ENCODE data around the gene TSSK2. TPM values are rescaled to one million over a fixed set of nuclear protein-coding genes. Genes with fewer than 3 reads are reported as not detected.

The TSSK2 gene
- total RNA-seq, 1 donor from 2014 or later, result not detected

DNA sequence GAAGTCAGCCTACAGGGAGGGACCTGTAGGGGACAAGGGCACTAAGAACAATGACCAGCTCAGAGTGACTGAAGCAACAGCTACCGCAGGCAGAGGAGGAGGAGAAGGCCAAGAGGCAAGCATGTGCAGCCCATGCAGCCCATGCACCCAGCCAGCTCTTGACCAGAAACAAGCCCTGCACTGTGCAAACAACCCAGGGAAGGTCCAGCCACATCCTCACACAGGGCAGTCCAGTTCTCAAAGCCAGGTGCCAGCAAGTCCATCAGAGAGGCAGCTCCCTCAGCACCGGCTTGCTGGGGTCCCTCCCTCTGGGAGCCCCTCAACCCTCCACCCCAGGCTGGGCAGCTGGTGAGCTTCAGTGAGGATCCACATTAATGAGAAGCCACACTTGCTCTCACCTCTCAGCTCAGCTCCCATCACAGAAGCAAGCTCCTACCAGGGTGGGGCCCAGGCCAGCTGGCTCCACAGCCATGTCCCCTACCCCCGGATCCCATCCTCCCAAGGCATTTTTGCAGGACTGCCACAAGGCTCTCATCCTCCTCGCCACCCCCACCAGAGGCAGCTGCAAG is 16.0 kb upstream of the TSSK2 start:
- intact Hi-C loops (cut with DNase I), result no loop called here
- DNase-seq (ENCODE audit: extremely low spot score in 2 of 2), result no peak
- H3K9me3 ChIP-seq, result no peaks in the 10 kb centered on the region
- no peak overlapping the region for H3K4me3 ChIP-seq
- TF ChIP-seq POLR2A (IDR thresholded peaks at IDR 0.05) (no peak), POLR2AphosphoS5 (IDR thresholded peaks at IDR 0.05; ENCODE audit: insufficient read depth in 1 of 2, low read depth in 1 of 2) (no peak)
- TF ChIP-seq, protein P1, sequence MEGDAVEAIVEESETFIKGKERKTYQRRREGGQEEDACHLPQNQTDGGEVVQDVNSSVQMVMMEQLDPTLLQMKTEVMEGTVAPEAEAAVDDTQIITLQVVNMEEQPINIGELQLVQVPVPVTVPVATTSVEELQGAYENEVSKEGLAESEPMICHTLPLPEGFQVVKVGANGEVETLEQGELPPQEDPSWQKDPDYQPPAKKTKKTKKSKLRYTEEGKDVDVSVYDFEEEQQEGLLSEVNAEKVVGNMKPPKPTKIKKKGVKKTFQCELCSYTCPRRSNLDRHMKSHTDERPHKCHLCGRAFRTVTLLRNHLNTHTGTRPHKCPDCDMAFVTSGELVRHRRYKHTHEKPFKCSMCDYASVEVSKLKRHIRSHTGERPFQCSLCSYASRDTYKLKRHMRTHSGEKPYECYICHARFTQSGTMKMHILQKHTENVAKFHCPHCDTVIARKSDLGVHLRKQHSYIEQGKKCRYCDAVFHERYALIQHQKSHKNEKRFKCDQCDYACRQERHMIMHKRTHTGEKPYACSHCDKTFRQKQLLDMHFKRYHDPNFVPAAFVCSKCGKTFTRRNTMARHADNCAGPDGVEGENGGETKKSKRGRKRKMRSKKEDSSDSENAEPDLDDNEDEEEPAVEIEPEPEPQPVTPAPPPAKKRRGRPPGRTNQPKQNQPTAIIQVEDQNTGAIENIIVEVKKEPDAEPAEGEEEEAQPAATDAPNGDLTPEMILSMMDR (IDR thresholded peaks at IDR 0.05), result no peak
- H3K27ac ChIP-seq, result no peak overlapping the region
- H3K27me3 ChIP-seq, result no peaks in the 10 kb centered on the region
- H3K36me3 ChIP-seq, result no peaks in the 10 kb centered on the region
- peaks cover 78% of the 10 kb centered on the region for H3K4me1 ChIP-seq

DNA sequence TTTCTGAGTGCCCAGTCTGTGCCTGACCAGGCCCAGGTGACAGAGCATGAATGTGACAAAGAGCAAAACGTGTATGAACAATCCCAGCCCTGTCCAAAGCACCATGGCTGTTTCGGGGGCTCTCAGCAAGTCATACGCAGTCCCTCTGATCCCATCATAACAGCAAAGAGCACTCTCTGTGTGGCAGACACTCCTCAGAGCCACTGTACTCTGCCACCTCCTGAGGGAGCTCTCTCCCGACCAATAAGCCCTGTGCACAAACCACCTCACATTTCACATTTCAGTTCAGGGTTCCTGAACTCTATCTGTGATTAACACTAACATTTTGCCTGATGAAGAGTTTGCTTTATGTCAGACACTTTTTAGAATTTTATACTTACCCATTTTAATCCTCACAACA is 15.5 kb upstream of the TSSK2 start:
- no peak overlapping the region for H3K4me3 ChIP-seq
- DNase-seq (ENCODE audit: extremely low spot score in 2 of 2), result no peak
- no peak overlapping the region for H3K27ac ChIP-seq
- intact Hi-C loops (cut with DNase I), result no loop called here
- no peaks in the 10 kb centered on the region for H3K36me3 ChIP-seq
- no peaks in the 10 kb centered on the region for H3K9me3 ChIP-seq
- no peaks in the 10 kb centered on the region for H3K27me3 ChIP-seq
- peaks cover 81% of the 10 kb centered on the region for H3K4me1 ChIP-seq
- TF ChIP-seq POLR2AphosphoS5 (IDR thresholded peaks at IDR 0.05; ENCODE audit: insufficient read depth in 1 of 2, low read depth in 1 of 2) (no peak), POLR2A (IDR thresholded peaks at IDR 0.05) (no peak)
- TF ChIP-seq, protein P1 (IDR thresholded peaks at IDR 0.05), result no peak

DNA sequence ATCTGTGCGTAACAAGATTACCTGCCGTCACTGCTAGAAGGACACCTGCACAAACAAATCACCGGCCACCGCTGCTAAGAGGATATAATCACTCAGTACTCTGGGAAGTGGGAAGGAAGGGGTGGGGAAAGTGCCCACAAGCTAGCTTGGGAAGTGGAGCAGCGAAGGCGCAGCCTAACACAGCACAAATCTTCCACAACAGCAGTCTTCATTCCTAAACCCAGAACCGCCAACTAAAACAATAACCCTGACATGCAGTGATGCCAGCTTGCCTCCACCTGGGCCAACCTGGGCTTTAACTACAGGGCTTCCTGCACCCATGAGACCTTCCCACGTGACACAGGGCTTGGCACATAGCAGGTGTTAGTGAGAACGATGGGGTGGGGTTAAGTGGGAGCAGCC is 14.0 kb upstream of the TSSK2 start:
- H3K36me3 ChIP-seq, result no peaks in the 10 kb centered on the region
- no peaks in the 10 kb centered on the region for H3K27me3 ChIP-seq
- H3K27ac ChIP-seq, result no peak overlapping the region
- H3K4me1 ChIP-seq, result peaks cover 90% of the 10 kb centered on the region
- no peaks in the 10 kb centered on the region for H3K9me3 ChIP-seq
- no peak for DNase-seq (ENCODE audit: extremely low spot score in 2 of 2)
- intact Hi-C loops (cut with DNase I), result no loop called here
- no peak for TF ChIP-seq POLR2A (IDR thresholded peaks at IDR 0.05)
- TF ChIP-seq, protein P1 (IDR thresholded peaks at IDR 0.05), result no peak
- no peak for TF ChIP-seq POLR2AphosphoS5 (IDR thresholded peaks at IDR 0.05; ENCODE audit: insufficient read depth in 1 of 2, low read depth in 1 of 2)
- no peak overlapping the region for H3K4me3 ChIP-seq

DNA sequence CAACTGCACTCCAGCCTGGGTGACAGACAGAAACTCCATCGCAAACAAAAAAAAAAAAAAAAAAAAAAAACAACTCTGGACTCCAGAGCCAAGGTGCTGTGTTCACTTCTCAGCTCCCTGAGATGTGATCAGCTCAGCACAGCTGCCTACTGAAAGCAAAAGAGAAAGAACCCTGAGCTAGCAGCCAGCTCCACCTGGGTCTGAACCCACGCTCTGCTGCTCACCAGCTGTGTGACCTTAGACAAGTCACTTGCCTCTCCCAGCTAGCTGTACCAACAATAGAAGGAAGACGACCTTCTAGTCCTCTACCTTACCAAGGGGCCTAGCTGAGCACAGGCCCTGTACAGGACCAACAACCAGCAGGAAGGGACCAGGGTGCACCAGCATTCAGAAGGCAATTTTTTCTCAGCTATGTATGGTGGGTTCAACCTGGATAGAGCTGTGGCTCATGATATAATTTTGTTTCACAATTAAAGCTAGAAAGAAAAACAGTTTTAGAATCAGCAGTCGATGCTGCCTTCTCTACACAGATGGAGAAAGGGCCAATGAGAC is 12.7 kb upstream of the TSSK2 start:
- H3K27ac ChIP-seq, result no peak overlapping the region
- H3K27me3 ChIP-seq, result no peaks in the 10 kb centered on the region
- H3K9me3 ChIP-seq, result no peaks in the 10 kb centered on the region
- peaks cover 85% of the 10 kb centered on the region for H3K4me1 ChIP-seq
- intact Hi-C loops (cut with DNase I), result no loop called here
- DNase-seq (ENCODE audit: extremely low spot score in 2 of 2), result no peak
- no peak for TF ChIP-seq POLR2A (IDR thresholded peaks at IDR 0.05)
- TF ChIP-seq, protein P1 (IDR thresholded peaks at IDR 0.05), result no peak
- TF ChIP-seq POLR2AphosphoS5 (IDR thresholded peaks at IDR 0.05; ENCODE audit: insufficient read depth in 1 of 2, low read depth in 1 of 2), result no peak
- no peaks in the 10 kb centered on the region for H3K36me3 ChIP-seq
- no peak overlapping the region for H3K4me3 ChIP-seq

DNA sequence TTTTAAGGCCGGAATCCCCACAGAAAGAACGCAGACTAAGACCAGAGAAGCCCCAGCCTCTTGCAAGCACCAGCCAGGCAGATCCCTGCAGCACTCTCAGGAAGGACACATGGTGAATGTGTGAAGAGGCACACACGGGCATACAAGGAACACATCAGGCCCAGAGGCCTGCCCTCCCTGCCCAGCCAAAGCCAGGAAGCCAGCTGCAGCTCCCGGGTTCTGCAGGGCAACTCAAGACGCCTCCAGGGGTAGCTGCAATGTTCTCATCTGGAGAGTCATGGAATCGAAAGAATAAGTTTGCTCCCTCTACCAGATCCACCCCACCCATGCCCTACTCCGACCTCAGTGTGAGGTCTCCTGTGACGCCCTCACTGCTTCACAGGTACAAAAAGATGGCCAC is 11.2 kb upstream of the TSSK2 start:
- Histone ChIP-seq H3K27me3 (no peaks in the 10 kb centered on the region), H3K4me3 (no peak overlapping the region), H3K27ac (peak overlapping the region; percentile 13), H3K36me3 (no peaks in the 10 kb centered on the region), H3K9me3 (no peaks in the 10 kb centered on the region), H3K4me1 (peaks cover 74% of the 10 kb centered on the region)
- DNase-seq (ENCODE audit: extremely low spot score in 2 of 2), result no peak
- no peak for TF ChIP-seq POLR2A (IDR thresholded peaks at IDR 0.05)
- TF ChIP-seq, protein P1 (IDR thresholded peaks at IDR 0.05), result no peak
- no peak for TF ChIP-seq POLR2AphosphoS5 (IDR thresholded peaks at IDR 0.05; ENCODE audit: insufficient read depth in 1 of 2, low read depth in 1 of 2)
- intact Hi-C loops (cut with DNase I), result no loop called here
